ENCODE measurements around the gene MPEG1.

MPEG1 gene

GRCh38 chr11:59171508-59172322 lies 41.0 kb downstream of the MPEG1 start, which contains the start of gene DTX4:
Gene DTX4, plus strand, starts transcription at chr11:59172132. Its CDS starts 464 bp downstream, at chr11:59172596.
- DNase-seq (ENCODE audit: low read depth, low spot score), result peak; percentile 94

- no peak for DNase-seq (ENCODE audit: low read depth, low spot score)
Measured at GRCh38 chr11:59164028-59164427, 48.7 kb downstream of the MPEG1 start.

Data from astrocyte of the hippocampus (primary cell).